ENCODE results near the gene SVIL. TPM values are rescaled to one million over a fixed set of nuclear protein-coding genes. Genes with fewer than 3 reads are reported as not detected.

Gene SVIL
- total and polyA plus RNA-seq, 10 donors = 1.4 to 65.3 (median 20.4) TPM

DNA sequence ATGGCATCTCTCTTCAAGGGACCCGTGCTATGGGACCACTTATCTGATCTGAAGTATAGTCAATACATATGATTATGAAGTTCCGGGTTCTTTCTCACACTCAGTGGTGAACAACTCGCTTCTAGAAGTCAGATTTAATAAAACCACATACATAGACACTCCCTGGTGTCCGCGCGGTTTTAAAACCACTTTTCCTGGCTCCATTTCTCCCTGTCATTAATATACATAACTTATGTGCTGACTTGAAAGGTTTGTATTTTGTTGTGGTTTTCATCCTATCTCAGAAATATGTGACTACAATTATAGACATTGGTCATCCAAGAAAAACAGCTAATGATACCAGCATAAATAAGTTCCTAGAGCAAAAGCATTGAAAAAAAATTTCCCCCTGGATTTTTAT is 34.0 kb downstream of the SVIL start:
- TF ChIP-seq, protein P1, sequence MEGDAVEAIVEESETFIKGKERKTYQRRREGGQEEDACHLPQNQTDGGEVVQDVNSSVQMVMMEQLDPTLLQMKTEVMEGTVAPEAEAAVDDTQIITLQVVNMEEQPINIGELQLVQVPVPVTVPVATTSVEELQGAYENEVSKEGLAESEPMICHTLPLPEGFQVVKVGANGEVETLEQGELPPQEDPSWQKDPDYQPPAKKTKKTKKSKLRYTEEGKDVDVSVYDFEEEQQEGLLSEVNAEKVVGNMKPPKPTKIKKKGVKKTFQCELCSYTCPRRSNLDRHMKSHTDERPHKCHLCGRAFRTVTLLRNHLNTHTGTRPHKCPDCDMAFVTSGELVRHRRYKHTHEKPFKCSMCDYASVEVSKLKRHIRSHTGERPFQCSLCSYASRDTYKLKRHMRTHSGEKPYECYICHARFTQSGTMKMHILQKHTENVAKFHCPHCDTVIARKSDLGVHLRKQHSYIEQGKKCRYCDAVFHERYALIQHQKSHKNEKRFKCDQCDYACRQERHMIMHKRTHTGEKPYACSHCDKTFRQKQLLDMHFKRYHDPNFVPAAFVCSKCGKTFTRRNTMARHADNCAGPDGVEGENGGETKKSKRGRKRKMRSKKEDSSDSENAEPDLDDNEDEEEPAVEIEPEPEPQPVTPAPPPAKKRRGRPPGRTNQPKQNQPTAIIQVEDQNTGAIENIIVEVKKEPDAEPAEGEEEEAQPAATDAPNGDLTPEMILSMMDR (IDR thresholded peaks at IDR 0.05 in 8 of 11, conservative IDR thresholded peaks at IDR 0.05 in 3 of 11) = no peak
- TF ChIP-seq POLR2A (IDR thresholded peaks at IDR 0.05) = no peak
- TF ChIP-seq POLR2AphosphoS5 (IDR thresholded peaks at IDR 0.05) = no peak
- Histone ChIP-seq H3K4me1 (peaks cover 0 to 12% (median 0%) of the 10 kb centered on the region in 6 donors), H3K27me3 (replicated peaks in 1 of 7) (no peaks in the 10 kb centered on the region), H3K27ac (no peak overlapping the region), H3K4me3 (no peak overlapping the region), H3K9me3 (no peaks in the 10 kb centered on the region), H3K36me3 (no peaks in the 10 kb centered on the region)
- no peak for DNase-seq
- intact Hi-C loops (cut with DNase I; ENCODE audit: low total_unique reads) = no loop called here
- WGBS, 5 donors = 79 to 89% (median 86%) methylated on average over 6 of the region's 6 CpGs

DNA sequence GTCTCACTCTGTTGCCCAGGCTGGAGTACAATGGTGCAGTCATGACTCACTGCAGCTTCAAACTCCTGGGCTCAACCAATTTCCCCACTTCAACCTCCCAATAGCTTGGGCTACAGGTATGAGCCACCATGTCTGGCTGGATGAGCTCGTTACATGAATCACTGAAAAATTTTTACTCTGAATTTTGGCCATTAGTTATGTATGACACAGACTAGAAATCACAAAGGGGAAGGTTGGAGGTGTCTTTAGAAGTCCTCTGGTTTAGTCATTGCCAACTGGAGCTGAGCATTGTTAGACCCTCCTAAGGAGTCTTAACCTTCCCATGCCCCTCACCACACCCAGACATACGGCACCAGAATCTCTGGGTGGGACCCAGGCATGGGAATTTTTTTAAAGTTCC is 34.7 kb downstream of the SVIL start:
- peaks cover 0 to 12% (median 0%) of the 10 kb centered on the region in 6 donors for H3K4me1 ChIP-seq

DNA sequence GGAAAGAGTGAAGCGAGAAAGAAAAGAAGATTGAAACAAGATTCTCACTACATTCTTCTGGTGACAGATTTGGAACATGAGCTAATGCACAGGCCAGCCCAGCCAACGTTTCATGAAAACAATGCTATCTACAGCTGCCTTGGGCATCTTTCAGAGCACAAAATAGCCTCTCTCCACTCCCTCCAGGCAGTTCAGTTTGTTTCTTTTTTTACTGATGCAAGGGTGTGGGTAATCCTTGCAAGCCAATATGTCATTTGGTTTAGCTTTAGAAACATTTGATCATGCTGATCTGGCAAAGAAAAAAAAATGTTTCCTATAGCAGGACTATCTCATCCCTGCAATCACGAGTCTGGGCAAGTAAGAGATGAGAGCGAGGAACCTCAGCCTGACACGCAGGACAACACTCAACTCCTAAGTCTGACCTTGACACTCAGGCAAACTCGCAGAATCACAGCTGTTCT is 35.9 kb downstream of the SVIL start:
- Histone ChIP-seq H3K9me3 (no peaks in the 10 kb centered on the region), H3K27ac (no peak overlapping the region), H3K36me3 (peaks cover 0 to 6% (median 0%) of the 10 kb centered on the region in 6 donors), H3K27me3 (replicated peaks in 1 of 7) (no peaks in the 10 kb centered on the region), H3K4me3 (no peak overlapping the region), H3K4me1 (peaks cover 0 to 10% (median 0%) of the 10 kb centered on the region in 6 donors)
- 66 to 81% (median 76%) methylated on average over 6 of the region's 6 CpGs for WGBS, 5 donors
- no peak for DNase-seq
- intact Hi-C loops (cut with DNase I; ENCODE audit: low total_unique reads) = no loop called here
- TF ChIP-seq, protein P1 (IDR thresholded peaks at IDR 0.05 in 8 of 11, conservative IDR thresholded peaks at IDR 0.05 in 3 of 11) = no peak
- TF ChIP-seq POLR2AphosphoS5 (IDR thresholded peaks at IDR 0.05) = no peak
- TF ChIP-seq POLR2A (IDR thresholded peaks at IDR 0.05) = no peak

More for the DNA sequence above, 34.7 kb downstream of the SVIL start:
- Histone ChIP-seq H3K36me3 (peaks cover 0 to 6% (median 0%) of the 10 kb centered on the region in 6 donors), H3K9me3 (no peaks in the 10 kb centered on the region), H3K27ac (no peak overlapping the region), H3K27me3 (replicated peaks in 1 of 7) (no peaks in the 10 kb centered on the region), H3K4me3 (no peak overlapping the region)
- intact Hi-C loops (cut with DNase I; ENCODE audit: low total_unique reads) = no loop called here
- no peak for DNase-seq
- 70 to 97% (median 88%) methylated on average over 2 of the region's 2 CpGs for WGBS, 5 donors
- TF ChIP-seq, protein P1 (IDR thresholded peaks at IDR 0.05 in 8 of 11, conservative IDR thresholded peaks at IDR 0.05 in 3 of 11) = no peak

DNA sequence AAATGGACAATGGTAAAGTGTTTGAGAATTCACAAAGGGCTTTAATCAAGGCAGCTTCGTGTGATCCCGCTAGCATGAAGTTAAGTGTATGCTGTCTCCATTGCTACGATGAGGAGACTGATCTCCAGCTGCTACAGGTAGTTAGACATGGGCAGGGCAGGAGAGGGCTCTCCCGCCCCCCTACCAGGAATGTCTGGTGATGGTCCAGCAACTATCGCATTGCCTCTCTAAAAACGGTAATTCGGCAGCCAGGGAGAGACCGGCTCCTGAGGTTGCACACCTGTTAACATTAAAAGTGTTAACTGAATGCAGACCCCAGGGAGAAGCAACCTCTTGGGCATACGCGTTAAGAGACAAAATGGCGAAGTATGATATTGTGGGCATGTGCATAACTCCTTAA is 37.9 kb downstream of the SVIL start:
- no peak for DNase-seq
- no peaks in the 10 kb centered on the region for H3K4me1 ChIP-seq
- intact Hi-C loops (cut with DNase I; ENCODE audit: low total_unique reads) = no loop called here
- TF ChIP-seq POLR2A (IDR thresholded peaks at IDR 0.05) (no peak), POLR2AphosphoS5 (IDR thresholded peaks at IDR 0.05) (no peak)
- H3K27ac ChIP-seq = no peak overlapping the region
- no peak overlapping the region for H3K4me3 ChIP-seq
- no peaks in the 10 kb centered on the region for H3K9me3 ChIP-seq
- H3K27me3 ChIP-seq (replicated peaks in 1 of 7) = no peaks in the 10 kb centered on the region
- peaks cover 0 to 6% (median 0%) of the 10 kb centered on the region in 6 donors for H3K36me3 ChIP-seq
- WGBS, 5 donors = 91 to 97% (median 93%) methylated on average over 11 of the region's 11 CpGs

DNA sequence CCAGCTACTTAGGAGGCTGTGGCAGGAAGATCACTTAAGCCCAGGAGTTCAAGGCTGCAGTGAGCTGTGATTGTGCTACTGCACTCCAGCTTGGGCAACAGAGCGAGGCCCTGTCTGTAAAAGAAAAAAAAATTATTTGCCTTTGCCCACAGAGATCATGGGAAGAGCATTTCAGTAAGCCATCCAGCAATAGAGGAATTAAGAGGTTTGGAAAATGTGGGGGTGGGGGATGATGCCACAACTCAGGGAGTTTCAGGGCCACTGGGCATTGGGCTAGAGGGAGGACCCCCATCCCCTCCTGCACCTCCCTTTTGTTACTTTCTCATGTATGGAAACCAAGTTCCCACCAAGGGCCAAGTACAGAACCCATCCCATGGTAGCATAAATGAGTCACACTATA is 38.4 kb downstream of the SVIL start:
- peaks cover 0 to 6% (median 0%) of the 10 kb centered on the region in 6 donors for H3K36me3 ChIP-seq
- intact Hi-C loops (cut with DNase I; ENCODE audit: low total_unique reads) = no loop called here
- WGBS, 5 donors = 87 to 94% (median 94%) methylated on average over 1 of the region's 1 CpG
- no peak overlapping the region for H3K4me3 ChIP-seq
- no peaks in the 10 kb centered on the region for H3K27me3 ChIP-seq (replicated peaks in 1 of 7)
- no peaks in the 10 kb centered on the region for H3K9me3 ChIP-seq
- DNase-seq = no peak
- no peaks in the 10 kb centered on the region for H3K4me1 ChIP-seq
- H3K27ac ChIP-seq = no peak overlapping the region
- no peak for TF ChIP-seq POLR2AphosphoS5 (IDR thresholded peaks at IDR 0.05)
- TF ChIP-seq, protein P1 (IDR thresholded peaks at IDR 0.05 in 8 of 11, conservative IDR thresholded peaks at IDR 0.05 in 3 of 11) = no peak
- no peak for TF ChIP-seq POLR2A (IDR thresholded peaks at IDR 0.05)

All from spleen (tissue), 11 donors.